ENCODE data around the gene RABGAP1L.

GRCh38 chr1:174326278-174326677 is 167.0 kb downstream of the RABGAP1L start:
- TF ChIP-seq EZH2phosphoT487 (IDR thresholded peaks at IDR 0.05; ENCODE audit: borderline replicate concordance) (no peak), CTCF (conservative IDR thresholded peaks at IDR 0.05; ENCODE audit: low read length) (no peak)
